ENCODE data around the gene RREB1. TPM values are rescaled to one million over a fixed set of nuclear protein-coding genes. Genes with fewer than 3 reads are reported as not detected.
A peak's percentile ranks its signal among the peaks of the same experiment; 100 is the strongest.

The RREB1 gene
- total RNA-seq, 1 donor from 2014 or later, result 57.6 TPM

DNA sequence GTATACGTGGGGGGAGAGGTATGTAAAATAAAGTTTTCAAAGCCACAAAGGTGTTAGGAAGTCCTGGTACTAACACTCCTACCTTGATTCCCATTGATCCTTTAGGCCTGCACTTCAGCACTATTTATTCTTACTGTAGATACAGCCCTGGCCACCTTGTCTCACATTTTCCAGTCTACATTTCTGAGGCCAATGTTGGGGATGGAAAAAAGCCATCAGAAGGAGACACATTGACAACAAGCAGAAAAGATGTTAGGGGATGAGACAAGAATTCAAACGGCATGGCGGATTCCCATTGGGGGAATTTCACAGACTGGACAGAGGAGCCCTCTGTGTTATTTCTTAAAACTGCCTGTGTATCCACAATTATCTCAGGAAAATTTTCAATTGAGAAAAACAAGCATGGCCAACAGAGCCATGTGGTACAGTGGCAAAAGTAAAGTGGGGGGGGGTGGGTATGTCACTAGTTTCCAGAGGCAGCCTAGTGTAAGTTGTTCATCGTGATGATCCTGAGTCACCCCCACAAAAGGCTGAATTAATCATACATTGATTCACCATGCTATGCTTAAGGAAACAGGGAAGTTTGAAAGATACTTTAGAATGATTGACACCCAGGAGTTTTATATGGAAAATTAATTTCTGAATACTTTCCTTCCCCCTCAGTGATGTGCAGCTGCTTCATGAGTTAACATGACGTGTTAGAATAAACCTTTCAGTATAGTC, 40.5 kb downstream of the RREB1 start:
- Mint-ChIP-seq H3K4me1 (ENCODE audit: unreplicated experiment) (peaks cover 55% of the 10 kb centered on the region), H3K27me3 (ENCODE audit: unreplicated experiment) (peaks cover 5% of the 10 kb centered on the region), H3K36me3 (ENCODE audit: low read depth, unreplicated experiment) (no peaks in the 10 kb centered on the region), H3K4me3 (ENCODE audit: unreplicated experiment) (no peak overlapping the region), H3K9me3 (ENCODE audit: unreplicated experiment) (no peaks in the 10 kb centered on the region), H3K27ac (ENCODE audit: unreplicated experiment) (peak overlapping the region; percentile 96)
- TF ChIP-seq, protein P1, sequence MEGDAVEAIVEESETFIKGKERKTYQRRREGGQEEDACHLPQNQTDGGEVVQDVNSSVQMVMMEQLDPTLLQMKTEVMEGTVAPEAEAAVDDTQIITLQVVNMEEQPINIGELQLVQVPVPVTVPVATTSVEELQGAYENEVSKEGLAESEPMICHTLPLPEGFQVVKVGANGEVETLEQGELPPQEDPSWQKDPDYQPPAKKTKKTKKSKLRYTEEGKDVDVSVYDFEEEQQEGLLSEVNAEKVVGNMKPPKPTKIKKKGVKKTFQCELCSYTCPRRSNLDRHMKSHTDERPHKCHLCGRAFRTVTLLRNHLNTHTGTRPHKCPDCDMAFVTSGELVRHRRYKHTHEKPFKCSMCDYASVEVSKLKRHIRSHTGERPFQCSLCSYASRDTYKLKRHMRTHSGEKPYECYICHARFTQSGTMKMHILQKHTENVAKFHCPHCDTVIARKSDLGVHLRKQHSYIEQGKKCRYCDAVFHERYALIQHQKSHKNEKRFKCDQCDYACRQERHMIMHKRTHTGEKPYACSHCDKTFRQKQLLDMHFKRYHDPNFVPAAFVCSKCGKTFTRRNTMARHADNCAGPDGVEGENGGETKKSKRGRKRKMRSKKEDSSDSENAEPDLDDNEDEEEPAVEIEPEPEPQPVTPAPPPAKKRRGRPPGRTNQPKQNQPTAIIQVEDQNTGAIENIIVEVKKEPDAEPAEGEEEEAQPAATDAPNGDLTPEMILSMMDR (IDR thresholded peaks at IDR 0.05; ENCODE audit: unreplicated experiment), result no peak
- no peak for DNase-seq (ENCODE audit: low spot score)

- Mint-ChIP-seq H3K27ac (ENCODE audit: unreplicated experiment) (peak overlapping the region; percentile 1), H3K9me3 (ENCODE audit: unreplicated experiment) (no peaks in the 10 kb centered on the region), H3K27me3 (ENCODE audit: unreplicated experiment) (peaks cover 5% of the 10 kb centered on the region), H3K4me1 (ENCODE audit: unreplicated experiment) (peaks cover 57% of the 10 kb centered on the region), H3K4me3 (ENCODE audit: unreplicated experiment) (no peak overlapping the region), H3K36me3 (ENCODE audit: low read depth, unreplicated experiment) (no peaks in the 10 kb centered on the region)
- TF ChIP-seq, protein P1 (IDR thresholded peaks at IDR 0.05; ENCODE audit: unreplicated experiment), result no peak
- DNase-seq (ENCODE audit: low spot score), result no peak
These were observed 42.8 kb downstream of the RREB1 start for GRCh38 chr6:7150381-7151064.

- Mint-ChIP-seq H3K9me3 (ENCODE audit: unreplicated experiment) (no peaks in the 10 kb centered on the region), H3K36me3 (ENCODE audit: low read depth, unreplicated experiment) (no peaks in the 10 kb centered on the region), H3K4me1 (ENCODE audit: unreplicated experiment) (peaks cover 57% of the 10 kb centered on the region), H3K27ac (ENCODE audit: unreplicated experiment) (peak overlapping the region; percentile 20), H3K27me3 (ENCODE audit: unreplicated experiment) (peaks cover 3% of the 10 kb centered on the region), H3K4me3 (ENCODE audit: unreplicated experiment) (no peak overlapping the region)
- TF ChIP-seq, protein P1 (IDR thresholded peaks at IDR 0.05; ENCODE audit: unreplicated experiment), result no peak
- no peak for DNase-seq (ENCODE audit: low spot score)
These were observed 43.6 kb downstream of the RREB1 start for GRCh38 chr6:7151381-7151780.

GRCh38 chr6:7152462-7152861, 44.7 kb downstream of the RREB1 start:
- no peak overlapping the region for H3K27ac Mint-ChIP-seq (ENCODE audit: unreplicated experiment)
- TF ChIP-seq, protein P1 (IDR thresholded peaks at IDR 0.05; ENCODE audit: unreplicated experiment), result no peak
- H3K4me3 Mint-ChIP-seq (ENCODE audit: unreplicated experiment), result no peak overlapping the region
- no peaks in the 10 kb centered on the region for H3K9me3 Mint-ChIP-seq (ENCODE audit: unreplicated experiment)
- H3K36me3 Mint-ChIP-seq (ENCODE audit: low read depth, unreplicated experiment), result no peaks in the 10 kb centered on the region
- H3K4me1 Mint-ChIP-seq (ENCODE audit: unreplicated experiment), result peaks cover 53% of the 10 kb centered on the region
- no peaks in the 10 kb centered on the region for H3K27me3 Mint-ChIP-seq (ENCODE audit: unreplicated experiment)
- DNase-seq (ENCODE audit: low spot score), result no peak

- DNase-seq (ENCODE audit: low spot score), result no peak
- Mint-ChIP-seq H3K4me1 (ENCODE audit: unreplicated experiment) (peaks cover 57% of the 10 kb centered on the region), H3K27me3 (ENCODE audit: unreplicated experiment) (peaks cover 2% of the 10 kb centered on the region), H3K27ac (ENCODE audit: unreplicated experiment) (no peak overlapping the region), H3K9me3 (ENCODE audit: unreplicated experiment) (no peaks in the 10 kb centered on the region), H3K4me3 (ENCODE audit: unreplicated experiment) (no peak overlapping the region), H3K36me3 (ENCODE audit: low read depth, unreplicated experiment) (peaks cover 6% of the 10 kb centered on the region)
- TF ChIP-seq, protein P1 (IDR thresholded peaks at IDR 0.05; ENCODE audit: unreplicated experiment), result no peak
These were observed 46.0 kb downstream of the RREB1 start for GRCh38 chr6:7153789-7154188.

All from endothelial cell (in vitro differentiated cells).